Mesenchymal stem cell (in vitro differentiated cells and primary cell): Measurements from ENCODE around the gene SOX18.

Experiments
- DNase-seq: peaks from one replicate; pipeline ENCODE4 v3.0.0-alpha.2; 2013
- H2AFZ ChIP-seq: one replicate; pipeline ENCODE4 v1.6.1; 2013; ENCODE audit warnings: low read depth, mild to moderate bottlenecking, control low read depth, inconsistent platforms, low read length, moderate library complexity
- H2AK5ac ChIP-seq: 2 replicates; pipeline ENCODE4 v1.6.1; 2013; ENCODE audit warnings: low read length, moderate library complexity, mild to moderate bottlenecking, inconsistent platforms; ENCODE audit not compliant: severe bottlenecking
- H2BK120ac ChIP-seq: one replicate; pipeline ENCODE4 v1.6.1; 2013; ENCODE audit warnings: low read depth, mild to moderate bottlenecking, inconsistent platforms, low read length, moderate library complexity
- H2BK12ac ChIP-seq, 2 experiments: one replicate each; pipeline ENCODE4 v1.6.1; 2013; ENCODE audit warnings: inconsistent platforms in 2 of 2, low read length in 2 of 2, mild to moderate bottlenecking in 2 of 2, moderate library complexity in 2 of 2, control low read depth in 1 of 2
- H2BK15ac ChIP-seq: one replicate; pipeline ENCODE4 v1.6.1; 2013; ENCODE audit warnings: mild to moderate bottlenecking, low read depth, inconsistent platforms; ENCODE audit not compliant: poor library complexity, severe bottlenecking
- H2BK5ac ChIP-seq: 2 replicates; pipeline ENCODE4 v1.6.1; 2013; ENCODE audit warnings: low read depth, mild to moderate bottlenecking, low read length, control low read depth, inconsistent platforms; ENCODE audit not compliant: poor library complexity, severe bottlenecking
- H3K14ac ChIP-seq, 2 experiments: one replicate each; pipeline ENCODE4 v1.6.1; 2013; ENCODE audit warnings: inconsistent platforms in 2 of 2, low read length in 2 of 2, control low read depth in 1 of 2, mild to moderate bottlenecking in 1 of 2, moderate library complexity in 1 of 2
- H3K18ac ChIP-seq, 2 experiments: one replicate each; pipeline ENCODE4 v1.6.1; 2013; ENCODE audit warnings: inconsistent platforms in 2 of 2, low read length in 2 of 2, control low read depth in 1 of 2, low read depth in 1 of 2, mild to moderate bottlenecking in 1 of 2
- H3K23ac ChIP-seq, 2 experiments: one replicate each; pipeline ENCODE4 v1.6.1; 2013; ENCODE audit warnings: inconsistent platforms in 2 of 2, low read length in 2 of 2, mild to moderate bottlenecking in 2 of 2, moderate library complexity in 2 of 2, control low read depth in 1 of 2
- H3K27ac ChIP-seq: 2 replicates; pipeline ENCODE4 v1.5.1; 2013; ENCODE audit warnings: mild to moderate bottlenecking, moderate library complexity, low read length, control low read depth, inconsistent platforms; ENCODE audit not compliant: poor library complexity, severe bottlenecking
- H3K27me3 ChIP-seq, 2 experiments: 2 replicates each; pipeline versions ENCODE4 v1.6.1 to v1.7.0; 2013; ENCODE audit warnings: low read length in 2 of 2, mild to moderate bottlenecking in 2 of 2, moderate library complexity in 2 of 2, control low read depth in 1 of 2, inconsistent platforms in 1 of 2; ENCODE audit not compliant: control insufficient read depth in 1 of 2, insufficient read depth in 1 of 2
- H3K36me3 ChIP-seq, 2 experiments: 2 replicates each; pipeline versions ENCODE4 v1.6.1 to v1.7.0; 2013; ENCODE audit warnings: low read length in 2 of 2, control low read depth in 1 of 2, inconsistent platforms in 1 of 2, low read depth in 1 of 2, mild to moderate bottlenecking in 1 of 2; ENCODE audit not compliant: insufficient read depth in 2 of 2, control insufficient read depth in 1 of 2
- H3K4ac ChIP-seq, 2 experiments: one replicate each; pipeline ENCODE4 v1.6.1; 2013; ENCODE audit warnings: inconsistent platforms in 2 of 2, low read length in 2 of 2, mild to moderate bottlenecking in 2 of 2, moderate library complexity in 2 of 2, control low read depth in 1 of 2, low read depth in 1 of 2
- H3K4me1 ChIP-seq: 2 replicates; pipeline ENCODE4 v1.6.1; 2013; ENCODE audit warnings: low read depth, low read length, control low read depth; ENCODE audit not compliant: control insufficient read depth, insufficient read depth
- H3K4me2 ChIP-seq: 2 replicates; pipeline ENCODE4 v1.6.1; 2013; ENCODE audit warnings: low read length, mild to moderate bottlenecking, inconsistent platforms; ENCODE audit not compliant: poor library complexity, severe bottlenecking
- H3K4me3 ChIP-seq, 2 experiments: 2 replicates each; pipeline versions ENCODE4 v1.5.1 to v1.7.0; 2013; ENCODE audit warnings: low read length in 2 of 2, mild to moderate bottlenecking in 2 of 2, control low read depth in 1 of 2, low read depth in 1 of 2; ENCODE audit not compliant: insufficient read depth in 1 of 2
- H3K79me1 ChIP-seq: replicated peaks from 2 replicates; pipeline ENCODE4 v1.6.1; 2013; ENCODE audit warnings: mild to moderate bottlenecking, control low read depth, low read length, inconsistent platforms; ENCODE audit not compliant: poor library complexity, severe bottlenecking
- H3K9ac ChIP-seq: 2 replicates; pipeline ENCODE4 v1.7.0; 2013; ENCODE audit warnings: mild to moderate bottlenecking, low read length, moderate library complexity
- H3K9me3 ChIP-seq: 2 replicates; pipeline ENCODE4 v1.7.0; 2013; ENCODE audit warnings: mild to moderate bottlenecking, low read length; ENCODE audit not compliant: control insufficient read depth
- H4K8ac ChIP-seq: one replicate; pipeline ENCODE4 v1.6.1; 2013; ENCODE audit warnings: inconsistent platforms, mild to moderate bottlenecking, low read length, moderate library complexity
- H4K91ac ChIP-seq: one replicate; pipeline ENCODE4 v1.6.1; 2013; ENCODE audit warnings: mild to moderate bottlenecking, low read length, inconsistent platforms
- WGBS: methylation state at CpG from one replicate; pipeline ENCODE4 v1.1.7; 2013; ENCODE audit warnings: mixed read lengths; 5-methylcytosine and 5-hydroxymethylcytosine counted together

SOX18 gene

DNA sequence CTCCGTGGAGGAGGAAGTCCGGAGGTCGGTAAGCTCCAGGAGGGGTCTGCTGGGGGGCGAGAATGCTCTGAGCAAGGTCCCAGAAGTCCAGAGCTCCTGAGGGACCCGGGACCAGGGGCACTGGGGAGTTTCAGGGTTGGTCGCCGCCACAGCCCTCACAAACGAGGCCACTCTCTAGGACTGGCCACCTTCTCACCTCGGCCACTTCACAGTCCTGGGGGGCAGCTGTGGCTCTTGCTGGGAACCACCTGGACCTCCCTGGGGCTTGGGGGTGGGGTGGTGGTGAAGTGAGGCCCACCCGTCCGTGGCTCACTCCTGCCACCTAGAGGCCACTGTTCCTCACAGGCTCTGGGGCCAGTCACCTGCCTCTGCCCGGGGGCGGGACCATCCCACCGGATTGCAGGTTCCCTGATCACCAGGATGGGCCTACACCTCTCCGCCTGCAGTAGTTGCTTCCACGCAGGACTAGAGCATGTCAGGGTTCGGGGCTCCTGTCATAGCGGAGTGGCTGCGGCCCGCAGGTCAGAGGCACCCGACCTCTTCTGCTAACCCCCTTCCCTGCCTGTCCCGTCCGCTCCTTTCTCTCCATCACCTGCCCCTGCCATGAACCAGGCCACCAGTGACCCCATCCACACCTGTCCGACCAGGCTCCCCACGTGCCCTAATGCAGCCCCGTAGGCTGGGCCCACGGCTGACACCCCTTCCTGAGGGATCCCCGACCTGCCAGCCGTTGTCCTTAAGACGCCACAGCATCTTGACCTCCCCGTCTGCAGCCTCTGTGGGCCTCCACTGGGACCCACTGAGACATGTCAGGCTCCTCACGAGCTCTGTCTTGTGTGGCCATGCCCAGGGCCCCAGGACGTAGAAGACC is 8.4 kb upstream of the SOX18 start:
- WGBS, result 31% methylated on average over 28 of the region's 33 CpGs
- peak overlapping the region; percentile 59 to 62 for H2BK12ac ChIP-seq
- DNase-seq, result peak; percentile 56

DNA sequence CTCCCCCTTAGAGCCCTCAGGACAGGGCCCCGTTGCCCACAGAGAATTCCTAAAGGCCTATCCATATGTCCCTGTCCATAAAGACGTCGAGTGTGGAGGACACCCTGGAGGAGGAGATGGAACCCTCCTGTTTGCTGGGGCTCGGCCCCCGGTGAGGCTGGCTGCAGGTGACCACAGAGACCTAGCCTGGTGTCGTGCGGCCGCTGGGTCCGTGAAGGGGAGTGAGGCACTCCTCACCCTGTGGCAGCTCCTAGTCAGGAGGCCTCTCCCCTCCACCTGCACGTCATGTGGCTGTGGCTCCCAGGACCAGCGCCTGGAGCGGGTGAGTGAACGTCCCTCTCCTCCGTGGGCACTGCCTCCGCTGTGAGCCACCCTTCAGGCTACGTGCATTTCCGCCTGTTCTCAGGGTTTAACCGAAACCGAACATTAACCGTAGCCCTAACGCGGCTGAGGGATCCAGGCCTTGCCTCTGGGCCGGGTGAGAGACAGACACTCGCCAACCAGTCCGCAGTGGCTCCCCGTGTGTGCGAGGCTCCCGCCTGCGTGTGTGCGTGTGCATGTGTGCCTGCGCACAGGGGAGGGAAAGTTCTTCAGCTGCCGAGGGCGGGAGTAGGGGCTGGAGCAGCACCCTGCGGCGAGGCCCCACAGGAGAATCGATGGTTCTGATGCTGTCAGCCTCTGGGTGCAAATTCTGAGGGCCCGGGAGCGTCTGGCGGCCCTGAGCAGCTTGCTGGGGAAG is 7.6 kb upstream of the SOX18 start:
- 80% methylated on average over 38 of the region's 39 CpGs for WGBS
- Histone ChIP-seq H3K4me2 (no peak overlapping the region), H4K91ac (peak overlapping the region; percentile 44), H2BK15ac (peak overlapping the region; percentile 55), H3K4me3 (no peak overlapping the region), H3K9ac (no peak overlapping the region), H2BK120ac (no peak overlapping the region), H3K14ac (no peak overlapping the region), H4K8ac (peak overlapping the region; percentile 69), H3K4me1 (peaks cover 47% of the 10 kb centered on the region), H3K27ac (no peak overlapping the region), H2BK5ac (no peak overlapping the region), H2AFZ (no peak overlapping the region), H2BK12ac (peak overlapping the region; percentile 37 to 62), H3K79me1 (no peaks in the 10 kb centered on the region), H3K36me3 (no peaks in the 10 kb centered on the region), H2AK5ac (no peak overlapping the region), H3K9me3 (no peaks in the 10 kb centered on the region), H3K23ac (no peak overlapping the region), H3K4ac (no peak overlapping the region), H3K27me3 (peaks cover 7 to 64% of the 10 kb centered on the region in 2 experiments), H3K18ac (peak overlapping the region; percentile 15 to 38)
- DNase-seq, result no peak

More for the DNA sequence above, 8.4 kb upstream of the SOX18 start:
- no peaks in the 10 kb centered on the region for H3K9me3 ChIP-seq
- no peak overlapping the region for H3K14ac ChIP-seq
- H2BK120ac ChIP-seq, result no peak overlapping the region
- peak overlapping the region; percentile 9 for H4K91ac ChIP-seq
- H3K4me2 ChIP-seq, result no peak overlapping the region
- H3K36me3 ChIP-seq, result no peaks in the 10 kb centered on the region
- H3K23ac ChIP-seq, result no peak overlapping the region
- H3K27ac ChIP-seq, result peak overlapping the region; percentile 37
- H3K4ac ChIP-seq, result no peak overlapping the region
- no peaks in the 10 kb centered on the region for H3K79me1 ChIP-seq
- peaks cover 54% of the 10 kb centered on the region for H3K4me1 ChIP-seq
- peaks cover 5 to 56% of the 10 kb centered on the region in 2 experiments for H3K27me3 ChIP-seq
- no peak overlapping the region for H3K4me3 ChIP-seq
- no peak overlapping the region for H2BK15ac ChIP-seq
- H2AFZ ChIP-seq, result no peak overlapping the region
- H4K8ac ChIP-seq, result peak overlapping the region; percentile 78
- H2AK5ac ChIP-seq, result peak overlapping the region; percentile 79
- H3K9ac ChIP-seq, result no peak overlapping the region
- no peak overlapping the region for H2BK5ac ChIP-seq
- no peak overlapping the region for H3K18ac ChIP-seq

DNA sequence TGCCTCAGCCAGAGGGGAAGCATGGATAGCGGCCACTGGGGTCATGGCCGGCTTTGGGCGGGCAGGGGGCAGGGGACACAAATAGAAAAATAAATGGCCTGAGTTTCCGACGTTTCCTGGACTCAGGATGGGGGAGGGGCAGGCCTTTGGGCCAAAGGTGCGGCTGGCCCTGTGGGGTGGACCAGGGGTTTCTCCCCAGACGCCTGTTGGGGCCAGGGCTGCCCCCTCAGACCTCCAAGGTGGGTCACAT is 7.1 kb upstream of the SOX18 start:
- Histone ChIP-seq H2BK5ac (no peak overlapping the region), H3K18ac (no peak overlapping the region), H3K36me3 (no peaks in the 10 kb centered on the region), H2BK15ac (peak overlapping the region; percentile 17), H2AFZ (no peak overlapping the region), H2AK5ac (no peak overlapping the region), H4K91ac (no peak overlapping the region), H2BK120ac (peak overlapping the region; percentile 4), H3K4ac (no peak overlapping the region), H3K27ac (no peak overlapping the region), H3K23ac (no peak overlapping the region), H3K4me2 (no peak overlapping the region), H3K14ac (no peak overlapping the region), H3K9me3 (no peaks in the 10 kb centered on the region), H3K9ac (no peak overlapping the region), H3K79me1 (no peaks in the 10 kb centered on the region), H2BK12ac (peak overlapping the region in 1 of 2 experiments; percentile 26), H3K4me1 (peaks cover 45% of the 10 kb centered on the region), H4K8ac (no peak overlapping the region), H3K27me3 (peaks cover 12 to 68% of the 10 kb centered on the region in 2 experiments), H3K4me3 (no peak overlapping the region)
- WGBS, result 58% methylated on average over 7 of the region's 7 CpGs
- DNase-seq, result no peak
